HG02678 (cell line): Measurements from ENCODE around the gene DIP2C.
"Not testable (repeated sequence)": the region's sequence is repeated elsewhere in the genome, so short reads cannot be mapped to it uniquely, and the experiment has no call there.

Experiments
- ATAC-seq: cut with Tn5 transposase; IDR thresholded peaks from one replicate; pipeline ENCODE4 v1.9.1; 2021; ENCODE audit warnings: mild to moderate bottlenecking, moderate library complexity; ENCODE audit not compliant: unreplicated experiment

Gene DIP2C

GRCh38 chr10:271201-271600, 418.3 kb downstream of the DIP2C start:
- ATAC-seq = no peak

- no peak for ATAC-seq
These were observed 419.9 kb downstream of the DIP2C start for GRCh38 chr10:269440-270074.

- ATAC-seq = no peak
These were observed 421.8 kb downstream of the DIP2C start for GRCh38 chr10:267705-268104.

GRCh38 chr10:266974-267425, 422.5 kb downstream of the DIP2C start:
- no peak for ATAC-seq

- ATAC-seq = not testable (repeated sequence)
These were observed 423.5 kb downstream of the DIP2C start for GRCh38 chr10:265816-266588.

- ATAC-seq = not testable (repeated sequence)
These were observed 424.4 kb downstream of the DIP2C start for GRCh38 chr10:265074-265440.

GRCh38 chr10:264160-265073, 425.1 kb downstream of the DIP2C start:
- not testable (repeated sequence) for ATAC-seq

- no peak for ATAC-seq
These were observed 428.5 kb downstream of the DIP2C start for GRCh38 chr10:260819-261429.

- ATAC-seq = no peak
These were observed 437.4 kb downstream of the DIP2C start for GRCh38 chr10:251982-252582.

GRCh38 chr10:248307-248706, 441.2 kb downstream of the DIP2C start:
- no peak for ATAC-seq

GRCh38 chr10:247480-247879, 442.0 kb downstream of the DIP2C start:
- no peak for ATAC-seq

GRCh38 chr10:246431-246830, 443.0 kb downstream of the DIP2C start:
- ATAC-seq = no peak

GRCh38 chr10:244227-244626, 445.2 kb downstream of the DIP2C start:
- no peak for ATAC-seq

- no peak for ATAC-seq
These were observed 447.4 kb downstream of the DIP2C start for GRCh38 chr10:241966-242643.

- no peak for ATAC-seq
These were observed 448.0 kb downstream of the DIP2C start for GRCh38 chr10:241451-241850.

GRCh38 chr10:239109-239508, 450.4 kb downstream of the DIP2C start:
- no peak for ATAC-seq

GRCh38 chr10:235915-236314, 453.6 kb downstream of the DIP2C start:
- ATAC-seq = no peak

GRCh38 chr10:234708-235406, 454.6 kb downstream of the DIP2C start:
- no peak for ATAC-seq

GRCh38 chr10:232878-233277, 456.6 kb downstream of the DIP2C start:
- no peak for ATAC-seq
